Spleen (tissue), 11 donors: ENCODE results near the gene SWSAP1. TPM values are rescaled to one million over a fixed set of nuclear protein-coding genes. Genes with fewer than 3 reads are reported as not detected.
A peak's percentile ranks its signal among the peaks of the same experiment; 100 is the strongest.
"Not testable (repeated sequence)": the region's sequence is repeated elsewhere in the genome, so short reads cannot be mapped to it uniquely, and the experiment has no call there.

Source experiments
- DNase-seq: peaks from one replicate; pipeline ENCODE4 v3.0.0-alpha.2; 2020
- H3K27ac ChIP-seq, 8 donors: fragments of 200-600 bp; sonication (generic) in 7 of 8; 1 replicate in 4 of 8; 2 replicates in 4 of 8; pipeline versions ENCODE4 v1.5.0 to v1.8.0; 2016 to 2021; ENCODE audit warnings: inconsistent platforms in 4 of 8, mild to moderate bottlenecking in 4 of 8, moderate library complexity in 1 of 8
- H3K27me3 ChIP-seq, 7 donors: fragments of 200-600 bp; sonication (generic) in 6 of 7; replicated peaks in 1 of 7; 1 replicate in 4 of 7; 2 replicates in 3 of 7; pipeline versions ENCODE4 v1.5.0 to v1.8.0; 2016 to 2021; ENCODE audit warnings: inconsistent platforms in 3 of 7, mild to moderate bottlenecking in 1 of 7
- H3K36me3 ChIP-seq, 6 donors: fragments of 200-600 bp; sonication (generic) in 5 of 6; 1 replicate in 4 of 6; 2 replicates in 2 of 6; pipeline versions ENCODE4 v1.5.0 to v1.8.0; 2016 to 2021; ENCODE audit warnings: inconsistent platforms in 2 of 6
- H3K4me1 ChIP-seq, 6 donors: fragments of 200-600 bp; sonication (generic) in 5 of 6; 1 replicate in 3 of 6; 2 replicates in 3 of 6; pipeline versions ENCODE4 v1.5.0 to v1.8.0; 2016 to 2021; ENCODE audit warnings: inconsistent platforms in 3 of 6
- H3K4me3 ChIP-seq, 8 donors: fragments of 200-600 bp; sonication (generic) in 7 of 8; 1 replicate in 4 of 8; 2 replicates in 4 of 8; pipeline versions ENCODE4 v1.5.0 to v1.8.0; 2016 to 2021; ENCODE audit warnings: inconsistent platforms in 4 of 8, mild to moderate bottlenecking in 4 of 8, moderate library complexity in 2 of 8
- H3K9me3 ChIP-seq, 8 donors: fragments of 200-600 bp; sonication (generic) in 7 of 8; 1 replicate in 4 of 8; 2 replicates in 4 of 8; pipeline versions ENCODE4 v1.5.0 to v1.8.0; 2016 to 2021; ENCODE audit warnings: inconsistent platforms in 4 of 8
- CTCF ChIP-seq, 11 experiments: fragments of 200-600 bp in 7 of 11; fragments of 450-650 bp in 4 of 11; sonication (generic) in 4 of 11; IDR thresholded peaks in 8 of 11; conservative IDR thresholded peaks in 3 of 11; 1 replicate in 7 of 11; 2 replicates in 4 of 11; pipeline versions ENCODE4 v1.4.0 to v1.8.0; 2016 to 2021; ENCODE audit warnings: antibody characterized with exemption in 11 of 11, inconsistent platforms in 4 of 11, mild to moderate bottlenecking in 1 of 11
- POLR2A ChIP-seq, 3 donors: fragments of 450-650 bp; IDR thresholded peaks; one replicate each; pipeline ENCODE4 v1.5.1; 2017; ENCODE audit warnings: antibody characterized with exemption in 3 of 3, mild to moderate bottlenecking in 1 of 3
- POLR2AphosphoS5 ChIP-seq, 3 donors: sonication (generic); formaldehyde crosslinking; IDR thresholded peaks; one replicate each; pipeline ENCODE4 v1.5.1; 2017; ENCODE audit warnings: antibody characterized with exemption in 3 of 3
- WGBS, 5 donors: extraction: QIAGEN DNeasy Blood & Tissue Kit in 3 of 5; methylation state at CpG; one replicate each; pipeline versions ENCODE4 v1.1.5 to v1.1.7; 2013 to 2018; 5-methylcytosine and 5-hydroxymethylcytosine counted together
- intact Hi-C: fragments of 100-400 bp; cut with DNase I; formaldehyde crosslinking; loops from one replicate; pipeline ENCODE4 v1.15.0; 2023; ENCODE audit warnings: low total_unique reads
- polyA plus RNA-seq, 3 donors: library from polyadenylated mRNA; stranded (reverse); fragments of 200-250 nt; gene quantifications; one replicate each; pipeline ENCODE4 v1.2.1, GENCODE V29; 2013
- total RNA-seq, 7 donors: library from RNA; depleted of rRNA in 3 of 7; stranded (reverse); fragments of >200 nt in 3 of 7; fragmentation: NEBNext Ultra II Directional in 4 of 7; extraction: Animal tissue kit (Norgen Biotek cat#: 25700) in 4 of 7; gene quantifications; one replicate each; pipeline versions ENCODE4 v1.1.0 to v1.2.1, GENCODE V29; 2016 to 2021
- donor health status: healthy with polysubstance abuse.
- donor health status: DM: no; HTN: no; CAD: no; lungs with moderate emphysema.
- donor health status: DM: no; HTN: no; CAD: no.
- donor health status: Bipolar disorder and iron deficiency.
- donor health status: healthy.
- donor health status: DM: no; HTN: no; CAD: no.
- donor health status: DM: yes; HTN: yes; CAD: no.

The SWSAP1 gene
- total and polyA plus RNA-seq, 10 donors = 2.7 to 9.3 (median 4.7) TPM

GRCh38 chr19:11331502-11331901 lies 43.0 kb upstream of the SWSAP1 start:
- WGBS, 5 donors = 70 to 83% (median 75%) methylated on average over 4 of the region's 4 CpGs
- Histone ChIP-seq H3K27me3 (no peaks in the 10 kb centered on the region), H3K4me1 (peaks cover 0 to 21% (median 0%) of the 10 kb centered on the region in 6 donors), H3K4me3 (no peak overlapping the region), H3K9me3 (peaks cover 0 to 6% (median 0%) of the 10 kb centered on the region in 8 donors), H3K36me3 (peaks cover 0 to 100% (median 68%) of the 10 kb centered on the region in 6 donors), H3K27ac (peak overlapping the region in 4 of 8 donors; percentile 36 to 41 (median 37))
- DNase-seq = no peak
- intact Hi-C loops = no loop called here
- TF ChIP-seq POLR2A (IDR thresholded peaks at IDR 0.05) (no peak), POLR2AphosphoS5 (IDR thresholded peaks at IDR 0.05) (no peak), CTCF (IDR thresholded peaks at IDR 0.05 in 8 of 11, conservative IDR thresholded peaks at IDR 0.05 in 3 of 11) (no peak)

- peaks cover 0 to 94% (median 59%) of the 10 kb centered on the region in 6 donors for H3K36me3 ChIP-seq
Measured at GRCh38 chr19:11332822-11333221, 41.6 kb upstream of the SWSAP1 start.

GRCh38 chr19:11333838-11334237 lies 40.6 kb upstream of the SWSAP1 start:
- peaks cover 5 to 38% (median 18%) of the 10 kb centered on the region in 6 donors for H3K4me1 ChIP-seq
- DNase-seq, H3K27me3 ChIP-seq, H3K9me3 ChIP-seq, intact Hi-C loops, H3K27ac ChIP-seq, H3K4me3 ChIP-seq: not testable (repeated sequence)
- 85 to 94% (median 93%) methylated on average over 9 of the region's 9 CpGs for WGBS, 5 donors
- peaks cover 0 to 84% (median 54%) of the 10 kb centered on the region in 6 donors for H3K36me3 ChIP-seq

More at GRCh38 chr19:11332822-11333221, 41.6 kb upstream of the SWSAP1 start:
- WGBS, 5 donors = 89 to 99% (median 97%) methylated on average over 5 of the region's 5 CpGs
- no peak for DNase-seq
- intact Hi-C loops = no loop called here
- peaks cover 0 to 6% (median 0%) of the 10 kb centered on the region in 8 donors for H3K9me3 ChIP-seq
- no peak for TF ChIP-seq POLR2AphosphoS5 (IDR thresholded peaks at IDR 0.05)
- TF ChIP-seq CTCF (IDR thresholded peaks at IDR 0.05 in 8 of 11, conservative IDR thresholded peaks at IDR 0.05 in 3 of 11) = no peak
- no peak for TF ChIP-seq POLR2A (IDR thresholded peaks at IDR 0.05)
- H3K27ac ChIP-seq = peak overlapping the region in 1 of 8 donors; percentile 37
- H3K27me3 ChIP-seq = no peaks in the 10 kb centered on the region
- no peak overlapping the region for H3K4me3 ChIP-seq
- H3K4me1 ChIP-seq = peaks cover 0 to 28% (median 8%) of the 10 kb centered on the region in 6 donors

GRCh38 chr19:11335449-11336146 lies 38.9 kb upstream of the SWSAP1 start:
- Histone ChIP-seq H3K27me3 (no peaks in the 10 kb centered on the region), H3K4me3 (no peak overlapping the region), H3K27ac (no peak overlapping the region), H3K4me1 (peaks cover 11 to 56% (median 31%) of the 10 kb centered on the region in 6 donors), H3K9me3 (peaks cover 0 to 6% (median 0%) of the 10 kb centered on the region in 8 donors), H3K36me3 (peaks cover 0 to 66% (median 44%) of the 10 kb centered on the region in 6 donors)
- 95 to 97% (median 96%) methylated on average over 15 to 17 of the region's 17 CpGs for WGBS, 5 donors
- intact Hi-C loops = no loop called here
- TF ChIP-seq POLR2A (IDR thresholded peaks at IDR 0.05) (no peak), CTCF (IDR thresholded peaks at IDR 0.05 in 8 of 11, conservative IDR thresholded peaks at IDR 0.05 in 3 of 11) (no peak), POLR2AphosphoS5 (IDR thresholded peaks at IDR 0.05) (no peak)
- DNase-seq = no peak
